GM18517 (cell line): ENCODE data around the gene MED17.

Experiments used
- ATAC-seq: cut with Tn5 transposase; IDR thresholded peaks from one replicate; pipeline ENCODE4 v1.9.1; 2021; ENCODE audit warnings: mild to moderate bottlenecking, moderate library complexity; ENCODE audit not compliant: unreplicated experiment

Gene MED17

DNA sequence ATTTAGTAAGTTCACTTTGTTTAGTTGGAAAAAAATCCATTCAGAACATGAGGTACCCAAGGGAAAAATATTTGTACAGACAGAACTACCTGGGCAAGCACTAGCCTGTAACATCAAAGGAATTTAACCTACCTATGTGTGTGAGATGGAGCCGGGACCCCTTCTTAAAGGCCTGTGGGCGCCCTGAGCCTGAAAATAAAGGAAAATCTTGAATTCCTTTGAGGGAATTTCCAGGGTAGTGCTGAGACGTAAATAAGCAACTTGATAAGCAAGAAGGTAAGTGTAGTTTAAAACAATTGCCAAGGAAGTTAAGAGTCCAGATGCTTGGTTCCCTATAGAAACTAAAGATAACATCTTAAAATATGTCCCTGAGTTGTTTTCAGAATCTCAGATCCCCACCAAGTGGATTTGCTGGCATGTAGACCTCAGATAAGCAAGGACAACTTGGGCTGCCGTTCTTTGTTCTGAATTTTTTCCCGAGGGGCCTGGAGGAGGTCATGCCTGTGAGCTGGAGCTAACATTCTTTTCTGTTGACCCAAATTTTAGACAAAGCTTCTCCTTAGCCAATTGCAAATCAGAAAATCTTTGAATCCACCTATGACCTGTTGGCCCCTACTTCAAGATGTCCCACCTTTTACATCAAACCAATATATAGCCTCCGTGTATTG, 31.0 kb downstream of the MED17 start:
- no peak for ATAC-seq

DNA sequence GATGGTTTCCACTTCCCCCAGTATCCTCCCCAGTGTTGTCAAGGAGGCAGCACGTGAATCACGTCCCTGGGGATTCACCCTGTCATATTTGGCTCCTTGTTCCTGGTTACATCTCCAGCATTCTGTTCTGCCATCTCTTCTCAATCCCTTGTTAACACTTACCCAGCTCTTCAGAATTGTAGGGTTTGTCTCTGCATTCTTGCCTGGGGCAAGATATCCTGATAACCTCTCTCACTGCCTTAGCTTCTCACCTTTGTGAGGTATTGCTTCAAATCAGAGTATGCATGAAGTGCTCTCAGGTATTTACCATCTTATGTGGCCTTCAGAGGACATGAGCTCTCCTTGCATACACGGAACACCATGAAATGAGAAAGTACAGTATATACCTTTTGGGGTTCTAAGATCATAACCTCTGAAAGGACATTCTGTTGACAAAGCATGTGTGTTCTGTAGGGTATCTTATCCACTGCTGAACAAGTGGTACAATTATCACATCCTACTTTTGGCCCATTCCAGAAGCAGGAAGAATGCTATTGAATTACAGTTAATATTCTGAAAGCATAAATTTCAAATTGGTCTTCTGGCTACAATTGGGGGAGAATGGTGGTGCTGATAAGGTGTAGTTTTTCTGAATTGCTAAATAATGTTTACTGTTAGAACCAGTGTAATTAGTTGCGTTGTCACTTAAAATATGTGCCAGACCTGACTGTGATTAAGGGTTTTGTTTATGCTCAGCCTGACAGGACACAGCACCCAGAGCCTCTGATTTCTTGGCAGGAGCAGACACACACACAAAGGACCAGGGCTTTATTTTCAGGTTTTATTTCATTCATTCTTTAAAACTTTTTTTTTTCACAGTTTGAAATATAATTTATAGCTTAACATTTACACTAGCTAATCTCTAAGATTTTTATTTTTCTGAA, 33.6 kb downstream of the MED17 start:
- ATAC-seq, result no peak

DNA sequence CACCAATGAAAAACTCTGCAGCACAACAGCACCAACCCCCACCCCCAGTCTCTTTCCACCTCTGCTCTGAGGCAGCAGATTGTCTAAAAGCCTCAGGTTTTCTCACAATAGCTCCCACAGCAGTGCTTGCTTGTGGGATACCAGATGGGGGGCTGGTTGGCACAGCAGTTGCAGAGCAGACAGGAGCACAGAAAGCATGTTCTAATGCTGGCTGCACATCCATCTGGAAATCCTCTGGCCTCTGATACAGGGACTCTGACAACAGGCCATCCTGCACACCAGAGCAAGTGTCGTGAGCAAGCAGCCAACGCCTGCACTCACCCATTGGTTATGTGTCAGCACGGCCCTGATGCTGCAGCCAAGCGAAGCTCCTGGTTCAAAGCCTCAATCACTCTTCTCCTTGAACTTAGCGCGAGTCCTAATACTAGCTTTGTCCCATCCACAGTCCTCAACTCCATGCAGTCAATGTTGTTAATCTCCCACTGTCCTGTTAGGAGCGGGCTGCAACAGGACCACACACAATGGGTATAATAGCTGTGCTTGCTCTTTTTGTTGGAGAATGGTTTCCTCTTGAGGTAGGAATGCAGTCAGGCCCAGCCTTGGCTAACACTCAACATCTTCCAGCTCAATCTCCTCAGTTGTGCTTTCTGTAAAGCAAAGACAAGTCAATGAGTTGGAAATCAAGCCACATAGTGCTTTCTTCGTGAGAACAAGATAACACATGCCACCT, 36.0 kb downstream of the MED17 start:
- ATAC-seq, result no peak

DNA sequence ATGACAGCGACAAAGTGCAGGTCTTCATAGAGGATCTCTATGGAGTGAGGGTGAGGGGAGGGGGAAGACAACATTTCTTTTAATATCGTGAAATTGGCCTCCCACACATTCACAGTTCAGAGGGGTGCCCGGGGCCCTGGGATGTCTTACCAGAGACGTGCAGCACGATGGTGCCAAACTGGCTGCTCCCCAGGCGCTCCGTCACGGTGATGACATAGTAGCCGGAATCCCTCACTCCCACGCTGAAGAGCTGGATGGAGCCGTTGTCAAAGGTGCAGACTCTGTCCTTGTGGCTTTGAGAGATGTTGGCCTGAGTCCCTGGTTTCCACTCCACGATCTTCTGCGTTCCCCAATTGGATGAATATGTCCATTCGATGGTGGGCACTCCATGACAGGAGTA, 36.8 kb downstream of the MED17 start:
- ATAC-seq, result no peak

DNA sequence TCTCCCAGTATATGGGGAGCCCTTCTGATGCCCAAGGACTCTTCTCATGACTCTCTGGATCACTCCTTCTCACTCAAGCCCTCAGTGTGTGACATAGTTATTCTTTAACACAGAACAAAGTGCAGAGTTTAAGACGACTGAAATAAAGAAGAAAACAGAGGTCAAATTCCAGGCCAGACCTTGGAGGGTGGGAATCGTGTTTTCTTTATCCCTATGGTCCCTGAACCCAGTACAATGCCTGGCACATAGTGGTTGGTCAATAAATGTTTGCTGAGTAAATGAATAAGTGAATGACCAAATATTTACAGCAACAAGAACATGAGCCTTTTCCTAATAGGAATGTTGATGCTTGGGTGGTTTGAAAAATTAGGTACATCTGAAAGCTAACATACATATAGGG, 37.5 kb downstream of the MED17 start:
- ATAC-seq, result no peak

DNA sequence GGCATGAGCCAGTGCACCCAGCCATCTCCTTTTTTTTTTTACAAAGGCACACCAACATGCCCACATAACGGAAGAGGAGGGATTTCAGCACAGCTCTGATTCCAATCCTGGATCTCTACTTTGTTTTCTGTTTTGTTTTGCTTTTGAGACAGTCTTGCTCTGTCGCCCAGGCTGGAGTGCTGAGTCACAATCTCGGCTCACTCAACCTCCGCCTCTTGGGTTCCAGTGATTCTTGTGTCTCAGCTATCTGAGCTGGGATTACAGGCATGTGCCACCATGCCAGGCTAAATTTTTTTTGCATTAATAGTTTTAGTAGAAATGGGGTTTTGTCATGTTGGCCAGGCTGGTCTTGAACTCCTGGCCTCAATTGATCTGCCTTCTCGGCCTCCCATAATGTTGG, 38.3 kb downstream of the MED17 start:
- no peak for ATAC-seq

DNA sequence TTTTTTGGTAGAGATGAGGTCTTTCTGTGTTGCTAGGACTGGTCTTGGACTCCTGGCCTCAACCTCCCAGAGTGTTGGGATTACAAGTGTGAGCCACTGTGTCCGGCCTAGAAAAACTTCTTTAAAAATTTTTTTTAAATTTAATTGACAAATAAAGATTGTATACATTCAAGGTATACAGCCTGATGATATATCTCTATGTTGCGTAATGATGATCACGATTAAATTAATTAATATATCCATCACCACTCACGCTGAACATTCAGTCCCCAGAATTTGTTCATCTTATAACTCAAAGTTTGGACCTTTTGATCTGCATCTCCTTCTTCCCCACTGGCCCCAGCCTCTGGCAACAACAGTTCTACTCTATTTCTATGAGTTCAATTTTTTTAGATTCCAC, 39.1 kb downstream of the MED17 start:
- no peak for ATAC-seq

DNA sequence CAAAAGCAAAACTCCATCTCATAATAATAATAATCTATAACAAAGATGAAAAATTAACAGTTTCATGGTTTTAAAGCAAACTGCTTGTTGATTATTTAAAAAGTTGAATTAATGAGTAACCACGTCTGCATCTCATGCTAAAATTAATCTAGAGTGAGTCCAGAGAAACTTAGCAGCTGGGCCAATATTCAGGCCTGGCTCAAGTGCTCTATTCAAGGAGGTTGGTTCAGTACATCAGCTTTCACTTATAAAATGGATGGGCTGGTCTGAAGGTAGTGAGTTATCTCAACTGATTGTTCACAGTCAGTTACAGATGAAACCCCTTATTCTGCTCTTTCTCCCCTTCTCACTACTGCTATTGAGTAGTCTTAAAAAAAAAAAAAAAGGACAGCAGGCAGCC, 43.3 kb downstream of the MED17 start:
- ATAC-seq, result no peak

DNA sequence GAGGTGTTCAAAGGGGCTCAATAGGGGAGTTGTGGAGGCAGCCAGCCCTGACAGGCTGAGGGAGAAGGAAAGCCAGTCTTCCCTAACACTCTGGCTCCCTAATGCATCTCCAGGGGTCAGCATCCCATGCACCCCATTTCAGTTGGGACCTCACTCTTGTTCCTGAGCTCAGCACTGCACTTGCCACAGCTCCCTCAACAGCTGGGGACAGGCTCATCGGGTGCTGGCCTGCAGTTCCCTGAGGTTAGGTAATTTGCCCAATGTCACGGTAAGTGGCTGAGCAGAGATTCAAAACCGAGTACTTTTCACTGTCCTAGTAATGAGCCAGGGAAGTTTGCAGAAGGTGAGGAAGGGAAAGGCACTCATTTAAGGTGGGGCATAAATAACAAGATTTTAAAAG, 45.5 kb downstream of the MED17 start:
- ATAC-seq, result no peak

DNA sequence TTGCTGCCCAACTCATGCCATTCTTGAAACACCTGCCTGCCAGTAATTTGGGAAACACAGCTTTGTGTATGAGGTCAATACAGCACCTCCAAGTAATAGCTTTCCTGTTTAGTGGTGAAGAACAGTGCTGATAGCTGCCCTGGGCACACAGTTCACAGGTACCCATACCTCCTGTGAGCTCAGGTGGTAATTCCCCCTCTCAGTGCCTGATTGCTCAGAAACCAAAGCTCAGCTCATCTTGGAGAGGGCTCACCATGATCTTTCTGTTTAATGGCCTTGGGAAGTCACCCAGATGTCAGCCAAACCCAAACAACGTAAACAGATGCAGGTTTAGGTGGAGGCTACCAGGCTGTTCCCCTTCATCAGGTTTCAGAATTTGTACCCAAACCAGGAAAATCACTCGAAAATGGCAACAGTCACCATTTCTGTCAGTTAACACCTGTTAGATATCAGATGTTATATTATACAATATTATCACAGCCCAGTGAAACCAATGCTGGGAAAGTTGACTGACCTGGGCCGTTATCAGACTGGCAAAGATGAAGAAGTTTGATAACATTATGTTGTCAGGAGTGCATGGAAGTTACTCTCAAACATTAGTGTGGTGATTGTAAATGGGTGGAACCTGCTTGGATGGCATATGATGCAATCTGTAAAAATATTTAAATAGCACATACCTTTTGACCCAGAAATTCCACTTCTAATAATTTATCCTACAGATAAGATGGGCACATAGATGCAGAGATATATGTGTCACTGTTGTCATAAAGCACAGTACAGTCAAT, 47.5 kb downstream of the MED17 start:
- ATAC-seq, result no peak

DNA sequence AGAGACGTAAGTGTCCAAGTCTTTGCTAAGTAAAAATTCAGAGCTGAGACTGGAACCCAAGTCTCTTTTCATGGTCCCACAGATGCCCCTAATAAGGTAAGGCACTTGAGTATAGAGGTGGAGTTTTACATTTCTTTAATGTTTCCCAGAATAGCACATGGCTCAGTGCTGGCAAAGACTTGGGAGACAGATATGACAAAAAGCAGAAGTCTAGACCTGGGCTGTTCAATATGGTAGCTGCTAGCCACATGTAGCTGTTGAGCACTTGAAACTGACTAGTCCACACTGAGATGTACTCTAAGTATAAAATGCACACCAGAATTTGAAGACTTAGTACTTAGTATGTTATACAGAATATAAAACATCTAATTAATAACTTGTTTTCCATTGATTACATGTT, 48.7 kb downstream of the MED17 start:
- ATAC-seq, result no peak

DNA sequence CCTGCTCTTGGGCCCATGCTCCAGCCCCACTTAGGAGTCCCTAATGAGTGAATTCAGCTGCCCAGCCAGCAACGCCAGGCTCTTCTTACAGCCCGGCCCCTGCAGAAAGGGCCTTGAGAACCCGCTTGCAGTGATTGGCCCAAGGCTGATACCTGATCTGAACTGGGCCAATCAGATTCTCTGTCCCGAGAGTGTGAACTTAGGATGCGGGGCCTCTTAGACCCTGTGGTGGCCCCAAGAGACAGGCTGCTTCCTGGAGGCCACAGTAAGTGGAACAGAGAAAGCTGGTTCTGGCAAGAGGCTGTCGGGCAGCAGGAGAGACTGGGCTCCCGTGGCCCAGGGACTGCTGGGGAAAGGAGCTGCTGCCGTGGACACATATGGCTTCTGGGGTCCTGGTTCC, 54.9 kb downstream of the MED17 start:
- no peak for ATAC-seq

DNA sequence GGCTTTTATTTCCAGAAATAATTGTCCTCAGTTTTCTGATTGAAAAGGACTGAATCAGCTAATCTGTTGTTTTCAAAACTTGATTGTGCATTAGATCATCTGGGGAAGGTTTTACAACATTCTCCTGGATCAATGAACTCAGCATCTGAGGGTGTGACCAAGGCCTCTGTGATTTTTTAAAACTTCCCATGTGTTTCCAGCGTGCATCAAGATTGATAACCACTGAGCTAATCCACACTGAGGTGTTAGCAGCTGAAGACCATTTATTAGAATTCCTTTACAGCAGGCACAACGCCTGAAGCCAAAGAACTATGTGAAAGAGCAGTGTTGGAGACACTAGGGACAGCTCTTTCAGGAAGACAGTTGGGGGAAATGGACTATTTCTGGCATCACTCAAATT, 56.1 kb downstream of the MED17 start:
- ATAC-seq, result no peak

DNA sequence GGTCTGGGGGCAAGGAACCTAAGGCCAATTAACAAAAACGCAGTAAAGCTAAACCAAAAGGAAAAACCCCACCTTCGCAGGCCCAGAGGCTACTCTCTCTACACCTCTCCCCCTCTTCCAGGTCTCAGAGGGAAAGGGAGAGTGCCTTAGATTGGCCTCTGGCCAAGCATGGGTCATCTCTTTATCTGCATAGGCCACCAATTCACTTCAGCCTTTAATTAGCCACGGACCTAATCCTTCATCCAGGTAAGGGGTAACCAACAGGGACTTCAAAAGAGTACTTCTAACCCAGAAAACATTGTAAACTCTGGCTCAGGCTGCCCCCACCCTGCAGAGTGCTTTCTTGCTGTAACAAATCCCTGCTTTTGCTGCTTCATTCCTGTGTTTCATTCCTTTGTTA, 56.9 kb downstream of the MED17 start:
- no peak for ATAC-seq

DNA sequence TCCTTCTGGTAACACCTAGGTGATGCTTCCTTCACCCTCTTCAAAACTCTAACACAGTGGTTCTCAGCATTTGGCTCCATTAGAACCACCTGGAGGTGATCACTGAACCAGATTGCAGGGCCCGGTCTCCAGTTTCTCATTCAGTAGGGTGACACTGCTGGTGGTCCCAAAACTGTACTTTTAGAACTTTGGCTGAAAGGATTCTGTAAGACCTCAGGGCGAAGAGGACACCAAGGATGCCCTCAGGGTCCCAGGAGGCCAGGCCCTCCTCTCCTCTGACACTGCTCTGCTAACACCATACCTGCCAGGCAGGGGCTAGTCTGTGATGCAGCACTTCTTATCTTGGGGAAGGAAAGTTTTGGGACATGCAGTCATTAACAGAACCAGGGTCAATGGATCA, 57.4 kb downstream of the MED17 start:
- ATAC-seq, result no peak

DNA sequence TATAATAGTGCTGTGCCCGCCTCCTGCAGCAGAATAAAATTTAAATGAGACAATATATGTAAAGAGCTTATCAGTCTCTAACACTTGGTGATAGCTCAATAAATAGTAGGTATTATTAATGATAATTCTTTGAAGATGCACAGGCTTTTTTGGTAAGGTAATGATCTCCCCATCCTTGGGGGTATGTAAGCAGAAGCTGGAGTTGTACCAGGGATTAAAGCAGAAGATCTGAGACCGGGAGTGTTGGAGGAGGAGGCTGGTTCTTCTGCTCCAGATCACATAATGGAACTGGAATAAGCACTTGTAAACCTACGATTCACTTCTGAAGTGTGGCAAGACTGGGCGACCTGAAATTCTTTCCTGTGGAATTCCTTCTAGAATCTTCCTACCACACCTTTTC, 58.0 kb downstream of the MED17 start:
- ATAC-seq, result no peak

DNA sequence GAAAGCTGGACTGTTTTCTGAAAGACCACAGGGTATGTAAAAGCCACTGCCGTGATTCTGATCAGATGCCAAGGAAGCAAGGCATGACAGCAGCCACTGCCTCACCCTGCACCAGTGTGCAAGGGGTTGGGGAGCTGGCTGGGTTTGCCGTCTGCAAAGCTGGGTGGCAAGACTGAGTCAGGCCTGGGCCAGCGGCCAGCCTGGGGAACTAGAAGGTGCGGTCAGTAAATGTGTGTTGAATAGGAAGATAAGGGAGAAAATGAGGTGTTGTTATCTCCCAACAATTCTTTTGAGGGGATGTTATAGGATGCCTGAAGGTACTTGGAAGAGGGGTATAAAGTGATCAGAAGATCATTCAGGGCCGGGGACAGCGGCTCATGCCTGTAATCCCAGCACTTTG, 58.4 kb downstream of the MED17 start:
- no peak for ATAC-seq

DNA sequence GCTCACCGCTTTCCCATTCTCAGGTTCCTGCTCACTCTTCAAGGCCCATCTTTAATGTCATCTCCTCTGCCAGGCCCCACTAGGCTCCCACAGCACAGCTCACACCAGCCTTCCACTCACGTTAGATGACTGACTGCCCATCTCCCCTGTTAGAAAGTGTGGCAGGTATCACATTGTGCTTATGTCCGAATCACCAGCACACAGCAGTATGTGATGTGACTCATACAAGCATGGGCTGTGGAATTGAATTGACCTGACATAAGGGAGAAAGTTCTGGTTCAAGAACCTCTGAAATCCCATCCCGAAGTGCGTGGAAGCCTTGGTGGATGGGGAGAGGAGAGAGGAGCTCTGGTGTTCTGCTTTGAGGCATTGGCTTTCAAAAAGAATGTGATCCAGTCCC, 59.8 kb downstream of the MED17 start:
- no peak for ATAC-seq

DNA sequence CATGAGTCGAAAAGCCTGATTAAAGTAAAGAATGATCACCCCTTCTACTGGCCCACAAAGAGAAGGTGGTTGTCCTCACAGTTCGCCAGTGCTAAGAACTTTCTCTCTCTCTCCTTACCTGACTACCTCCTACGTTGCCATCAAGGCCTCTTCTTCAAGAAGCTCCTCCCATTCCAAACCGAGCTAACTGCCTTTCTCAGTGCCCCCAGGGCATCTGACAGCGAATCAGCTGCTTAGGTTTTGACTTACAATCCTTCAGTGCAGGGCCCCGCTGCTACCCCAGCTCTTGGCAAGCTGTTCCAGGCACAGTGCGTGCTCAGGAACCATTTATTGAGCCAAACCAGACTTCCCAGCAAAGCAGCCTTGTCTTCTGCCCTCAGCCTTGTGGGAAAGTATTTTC, 60.5 kb downstream of the MED17 start:
- no peak for ATAC-seq

DNA sequence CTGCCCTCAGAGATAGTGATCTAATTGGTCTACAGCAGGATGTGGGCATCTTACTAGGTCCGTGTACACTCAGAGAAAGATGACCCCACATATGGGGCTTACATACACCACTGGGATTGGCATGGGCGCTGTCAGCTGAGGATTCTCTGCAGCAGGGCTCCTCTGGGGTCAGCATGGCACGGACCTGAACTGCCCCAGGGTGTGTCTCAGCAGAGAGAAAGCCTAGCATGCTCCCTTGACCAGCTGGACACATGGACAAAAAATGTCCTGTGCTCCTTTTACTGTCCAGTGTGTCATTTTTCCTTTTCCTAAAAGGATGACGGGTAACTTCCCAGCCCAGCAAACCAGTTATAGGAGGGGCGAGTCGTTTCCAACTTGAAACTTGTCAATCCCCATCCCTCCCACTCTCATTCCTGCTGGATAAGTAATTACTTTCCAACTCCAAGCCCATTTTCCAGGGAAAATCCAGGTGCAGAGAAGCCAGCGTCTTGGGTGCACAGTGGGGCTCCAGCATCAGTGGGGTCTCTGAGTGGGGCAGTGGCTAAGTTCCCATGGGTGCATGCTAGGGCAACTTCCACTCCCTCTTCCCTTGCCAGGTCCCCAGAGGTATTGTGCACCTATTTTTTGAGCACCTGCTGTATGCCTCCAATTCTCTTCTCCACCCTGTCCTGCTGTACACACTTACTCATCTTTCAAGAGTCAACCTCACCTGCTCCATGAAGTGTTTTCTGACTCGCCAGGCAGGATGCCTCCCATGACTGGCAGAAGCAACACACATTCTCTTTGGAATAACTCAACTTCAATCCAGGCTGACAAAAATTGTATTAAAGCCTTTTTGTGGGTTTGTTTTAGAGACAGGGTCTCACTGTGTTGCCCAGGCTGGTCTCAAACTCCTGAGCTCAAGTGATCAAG, 61.4 kb downstream of the MED17 start:
- no peak for ATAC-seq
